ENCODE data around the gene SRXN1. TPM values are rescaled to one million over a fixed set of nuclear protein-coding genes. Genes with fewer than 3 reads are reported as not detected.

SRXN1 gene
- total RNA-seq, result 62.1 and 64.3 TPM in 2 replicates

DNA sequence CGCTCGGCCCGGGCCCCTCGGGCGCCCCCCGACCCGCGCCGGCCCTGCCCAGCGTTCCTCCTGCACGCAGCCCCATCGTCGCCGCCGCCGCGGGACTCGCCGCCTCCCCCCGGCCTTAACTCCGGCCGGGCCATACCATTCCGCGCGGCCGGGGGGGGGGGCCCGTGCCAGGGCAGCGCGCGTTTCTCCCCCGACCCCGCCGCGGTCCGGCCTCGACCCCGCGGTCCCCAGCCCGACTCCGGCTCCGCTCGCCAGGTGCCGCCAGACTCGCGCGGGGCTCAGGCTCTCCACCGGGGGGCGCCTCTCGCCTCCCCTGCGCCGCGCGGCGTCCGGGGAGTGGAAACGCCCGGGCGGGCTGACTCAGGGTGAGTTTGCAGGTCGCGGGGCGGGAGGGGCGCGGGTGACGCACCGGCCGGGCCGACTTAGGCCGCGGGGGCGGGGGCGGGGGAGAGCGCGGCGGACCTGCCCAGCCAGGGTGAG, at the start of gene SRXN1:
Gene SRXN1 (minus strand): TSS at position 91 of the 480 bp plus-strand sequence. CDS start 15 bp downstream, at position 76.

DNA sequence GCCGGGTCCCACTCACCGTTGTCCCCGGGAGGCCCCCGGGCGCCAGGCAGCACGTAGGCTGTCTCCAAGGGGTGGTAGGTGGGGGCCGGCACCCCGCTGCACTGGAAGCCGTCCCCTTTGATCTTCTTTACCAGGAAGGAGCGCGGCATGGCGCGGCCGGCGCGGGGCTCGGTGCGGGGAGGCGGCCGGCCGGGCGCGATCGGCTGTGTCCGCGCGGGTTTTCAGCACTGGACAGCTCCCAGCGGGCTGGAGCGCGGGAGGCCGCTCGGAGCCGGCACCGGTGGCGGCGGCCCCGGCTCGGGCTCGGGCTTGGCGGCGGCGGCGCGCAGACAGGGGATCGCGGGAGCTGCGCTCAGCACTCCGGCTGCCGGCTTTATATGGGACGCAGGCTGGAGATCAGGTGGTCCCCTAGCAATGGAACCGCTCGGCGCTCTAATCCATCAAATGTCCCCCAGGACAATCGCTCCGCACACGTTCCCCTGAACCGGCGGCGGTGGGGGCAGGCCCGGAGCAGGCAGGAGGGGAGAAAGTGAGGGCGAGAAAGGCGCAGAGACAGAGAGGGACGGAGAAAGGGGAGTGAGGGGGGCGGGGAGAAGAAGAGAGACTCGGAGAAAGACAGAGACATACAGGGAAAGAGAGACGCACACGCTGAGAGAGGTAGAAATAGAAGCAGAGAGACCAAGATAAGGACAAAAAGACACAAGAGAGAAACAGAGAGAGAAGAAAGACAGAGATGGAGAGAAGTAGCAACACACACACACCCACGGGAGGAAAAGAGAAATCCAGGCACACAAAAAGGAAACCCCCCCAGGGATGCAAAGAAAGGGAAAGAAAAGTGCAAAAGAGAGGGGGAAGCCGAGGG, 22.7 kb upstream of the SRXN1 start, which contains the start of gene SCRT2:
Gene SCRT2 (minus strand): TSS at position 350 of the 862 bp plus-strand sequence. CDS start 201 bp downstream, at position 149.

DNA sequence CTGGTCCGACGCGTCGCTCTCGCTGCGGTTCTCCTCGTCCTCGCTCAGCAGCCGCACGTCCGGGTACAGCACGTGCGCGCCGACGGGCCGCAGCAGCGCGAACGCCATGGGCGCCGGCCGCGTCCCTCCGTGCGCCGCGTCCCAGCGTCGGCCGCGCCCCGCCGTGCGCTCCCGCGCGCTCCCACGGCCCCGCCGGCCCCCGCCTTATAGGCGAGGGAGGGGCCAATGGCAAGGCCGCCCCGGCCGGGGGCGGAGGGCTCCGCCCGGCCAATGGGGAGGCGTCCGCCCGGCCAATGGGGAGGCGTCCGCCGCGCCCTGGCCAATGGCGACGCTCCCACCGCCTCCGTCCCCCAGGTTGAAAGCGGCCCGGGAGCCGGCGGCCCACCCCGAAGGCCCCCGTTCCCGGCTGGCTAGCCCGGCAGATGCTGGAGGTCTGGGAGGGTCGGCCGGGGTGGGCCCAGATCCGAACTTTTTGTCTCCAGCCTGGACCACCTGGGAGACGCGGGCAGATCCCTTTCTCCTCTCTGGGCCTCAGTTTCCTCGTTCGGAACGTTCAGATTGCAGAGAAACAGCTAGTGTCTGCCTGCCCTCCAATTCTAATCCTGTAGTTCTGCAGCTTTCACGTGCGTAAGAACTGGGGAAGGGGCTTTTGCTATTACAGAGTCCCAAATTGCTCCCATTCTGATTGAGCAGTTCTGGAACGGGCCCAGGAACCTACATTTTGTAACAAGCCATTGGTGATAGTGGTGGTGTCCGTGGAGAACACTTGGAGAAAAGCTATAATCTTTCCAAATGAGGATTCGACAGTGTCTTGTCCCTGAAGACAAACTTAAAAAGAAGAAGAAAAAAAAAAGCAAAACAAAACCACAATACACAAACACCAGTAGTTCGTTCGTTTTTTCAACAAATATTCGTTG, 42.6 kb downstream of the SRXN1 start, which contains the start of gene TCF15:
Gene TCF15 (minus strand): TSS at position 180 of the 917 bp plus-strand sequence. CDS start 72 bp downstream, at position 108.

Other genes starting within 250 kb of the SRXN1 start
- 62.3 and 74.6 TPM in 2 replicates for gene RBCK1, start 244.9 kb downstream of the SRXN1 start, total RNA-seq
- 32.2 and 41.4 TPM in 2 replicates for gene TBC1D20, start 190.7 kb downstream of the SRXN1 start, total RNA-seq
- 120 and 125 TPM in 2 replicates for gene CSNK2A1, start 109.4 kb downstream of the SRXN1 start, total RNA-seq
- gene TCF15, start 42.9 kb downstream of the SRXN1 start, total RNA-seq, result not detected in 2 replicates
- not detected in 2 replicates for gene SCRT2, start 22.6 kb upstream of the SRXN1 start, total RNA-seq
- not detected in 2 replicates for gene SLC52A3, start 115.3 kb upstream of the SRXN1 start, total RNA-seq
- 0.85 and 2.9 TPM in 2 replicates for gene FAM110A, start 180.5 kb upstream of the SRXN1 start, total RNA-seq